IPS-20b (cell line): ENCODE data around the gene KLF7.

Experiments used
- H3K27ac ChIP-seq: one replicate; pipeline ENCODE4 v1.5.1; 2013; ENCODE audit warnings: low read length
- H3K27me3 ChIP-seq: 2 replicates; pipeline ENCODE4 v1.6.1; 2013; ENCODE audit warnings: mild to moderate bottlenecking, low read length, inconsistent platforms; ENCODE audit not compliant: insufficient read depth
- H3K36me3 ChIP-seq: 2 replicates; pipeline ENCODE4 v1.6.1; 2013; ENCODE audit warnings: low read depth, mild to moderate bottlenecking, inconsistent platforms, low read length, moderate library complexity; ENCODE audit not compliant: insufficient read depth
- H3K4me1 ChIP-seq: 2 replicates; pipeline ENCODE4 v1.6.1; 2013; ENCODE audit warnings: mild to moderate bottlenecking, control low read depth, inconsistent platforms, low read length, moderate library complexity; ENCODE audit not compliant: insufficient read depth
- H3K4me3 ChIP-seq: 2 replicates; pipeline ENCODE4 v1.5.1; 2013; ENCODE audit warnings: mild to moderate bottlenecking, low read length, inconsistent platforms
- H3K9ac ChIP-seq: 2 replicates; pipeline ENCODE4 v1.6.1; 2013; ENCODE audit warnings: low read depth, mild to moderate bottlenecking, inconsistent platforms, low read length, moderate library complexity
- H3K9me3 ChIP-seq: 2 replicates; pipeline ENCODE4 v1.6.1; 2013; ENCODE audit warnings: mild to moderate bottlenecking, low read depth, low read length, inconsistent platforms; ENCODE audit not compliant: insufficient read depth

KLF7 gene

DNA sequence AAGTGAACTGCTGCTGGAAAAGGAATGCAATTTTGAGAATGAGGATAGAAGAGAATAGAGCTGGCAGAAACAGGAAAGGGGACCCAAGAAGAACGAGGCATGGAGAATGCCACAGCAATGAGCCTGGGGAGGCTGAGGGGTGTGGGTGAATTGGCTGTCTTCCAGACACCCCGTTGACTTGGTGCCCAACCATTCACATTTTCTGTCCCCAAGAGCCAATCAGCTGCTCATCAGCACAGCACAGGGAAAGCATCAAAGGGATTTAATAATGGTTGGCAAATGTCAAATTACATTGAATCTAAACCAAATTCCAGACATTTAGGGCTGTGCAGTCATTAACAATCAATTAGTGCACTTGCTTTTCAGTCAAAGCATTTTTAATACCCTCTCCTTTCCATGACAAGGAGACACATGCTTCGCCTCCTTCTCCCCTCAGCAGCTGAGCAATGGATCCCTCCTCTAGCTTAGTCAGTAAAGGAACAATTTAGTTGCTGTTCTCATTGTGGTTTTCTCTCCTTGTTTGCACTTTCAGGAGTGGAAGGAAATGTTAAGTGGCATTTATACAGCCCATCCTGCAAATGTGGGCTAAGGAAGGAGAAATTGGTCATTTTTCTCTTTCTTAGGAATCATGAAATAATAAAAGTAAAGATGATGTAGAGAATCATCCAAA lies 98.8 kb downstream of the KLF7 start:
- Histone ChIP-seq H3K4me3 (no peak overlapping the region), H3K36me3 (no peaks in the 10 kb centered on the region), H3K9me3 (no peaks in the 10 kb centered on the region), H3K27ac (no peak overlapping the region), H3K27me3 (no peaks in the 10 kb centered on the region), H3K4me1 (no peaks in the 10 kb centered on the region), H3K9ac (no peak overlapping the region)

DNA sequence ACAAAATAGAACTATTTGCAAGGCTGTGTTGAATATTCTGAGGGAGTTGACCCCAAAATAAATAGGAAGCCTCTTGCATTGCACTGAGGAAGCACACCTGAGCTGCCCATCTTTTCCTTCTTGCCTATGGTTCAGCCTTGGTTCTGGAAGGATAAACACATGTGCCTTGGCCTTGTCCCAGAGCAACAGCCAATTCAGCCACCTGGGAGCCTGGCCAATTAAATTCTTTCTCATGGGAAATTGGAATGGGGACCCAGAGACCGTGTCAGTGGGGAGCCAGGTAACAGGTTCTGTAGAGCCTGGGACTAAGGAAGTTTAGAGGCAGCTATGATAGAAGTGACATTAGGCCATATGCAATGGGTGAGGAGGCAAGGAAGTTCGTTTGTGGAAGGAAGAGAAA lies 99.6 kb downstream of the KLF7 start:
- H3K36me3 ChIP-seq: no peaks in the 10 kb centered on the region
- H3K4me1 ChIP-seq: no peaks in the 10 kb centered on the region
- H3K4me3 ChIP-seq: no peak overlapping the region
- no peak overlapping the region for H3K27ac ChIP-seq
- H3K9ac ChIP-seq: no peak overlapping the region
- H3K9me3 ChIP-seq: no peaks in the 10 kb centered on the region
- no peaks in the 10 kb centered on the region for H3K27me3 ChIP-seq

DNA sequence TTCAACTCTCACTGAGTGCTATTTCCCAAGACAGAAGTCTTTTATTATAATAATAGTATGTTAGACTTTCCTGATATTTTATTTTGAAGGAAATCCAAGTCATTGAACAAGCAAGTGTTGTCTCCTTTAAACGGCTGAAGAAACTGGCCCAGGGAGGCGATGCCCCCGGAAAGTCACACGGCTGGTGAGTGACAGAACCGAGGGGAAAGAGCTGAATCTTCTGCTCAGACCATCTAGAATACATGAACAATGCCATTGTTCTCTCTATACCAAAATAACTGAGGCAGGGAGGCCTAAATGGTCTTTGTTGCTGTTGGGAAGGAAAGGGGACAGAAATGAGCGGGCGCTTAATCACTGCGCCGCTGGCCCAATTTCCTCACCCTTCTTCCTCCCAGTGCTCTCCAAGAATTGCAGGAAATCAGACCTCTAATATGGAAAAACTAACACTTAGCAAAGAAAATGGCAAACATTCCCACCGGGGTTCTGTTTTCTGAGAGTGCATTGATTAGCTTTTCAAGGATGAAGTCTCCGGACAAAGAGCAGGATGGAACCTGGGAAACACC lies 101.5 kb downstream of the KLF7 start:
- no peaks in the 10 kb centered on the region for H3K36me3 ChIP-seq
- H3K9me3 ChIP-seq: no peaks in the 10 kb centered on the region
- H3K9ac ChIP-seq: no peak overlapping the region
- H3K27me3 ChIP-seq: no peaks in the 10 kb centered on the region
- no peak overlapping the region for H3K4me3 ChIP-seq
- no peaks in the 10 kb centered on the region for H3K4me1 ChIP-seq
- no peak overlapping the region for H3K27ac ChIP-seq

DNA sequence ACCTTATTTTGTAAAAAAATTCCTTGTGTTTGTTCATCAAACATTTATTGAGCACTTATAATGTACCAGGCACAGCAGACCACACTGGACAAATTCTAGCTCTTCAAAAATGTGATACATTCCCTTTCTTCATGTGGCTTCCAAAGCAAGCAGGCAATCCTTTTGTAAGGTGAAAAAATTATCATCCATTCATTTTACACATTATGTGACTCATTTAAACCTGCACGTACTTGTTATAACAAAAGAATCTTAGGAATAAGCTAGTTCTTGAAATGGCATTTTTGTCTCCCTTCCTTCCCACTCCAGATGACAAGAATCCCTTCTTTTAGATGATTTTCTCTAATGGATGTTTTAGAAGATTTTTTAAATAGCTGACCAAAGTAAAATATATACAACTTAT lies 104.6 kb downstream of the KLF7 start:
- Histone ChIP-seq H3K4me3 (no peak overlapping the region), H3K27me3 (no peaks in the 10 kb centered on the region), H3K9ac (no peak overlapping the region), H3K4me1 (no peaks in the 10 kb centered on the region), H3K36me3 (no peaks in the 10 kb centered on the region), H3K27ac (no peak overlapping the region), H3K9me3 (no peaks in the 10 kb centered on the region)

DNA sequence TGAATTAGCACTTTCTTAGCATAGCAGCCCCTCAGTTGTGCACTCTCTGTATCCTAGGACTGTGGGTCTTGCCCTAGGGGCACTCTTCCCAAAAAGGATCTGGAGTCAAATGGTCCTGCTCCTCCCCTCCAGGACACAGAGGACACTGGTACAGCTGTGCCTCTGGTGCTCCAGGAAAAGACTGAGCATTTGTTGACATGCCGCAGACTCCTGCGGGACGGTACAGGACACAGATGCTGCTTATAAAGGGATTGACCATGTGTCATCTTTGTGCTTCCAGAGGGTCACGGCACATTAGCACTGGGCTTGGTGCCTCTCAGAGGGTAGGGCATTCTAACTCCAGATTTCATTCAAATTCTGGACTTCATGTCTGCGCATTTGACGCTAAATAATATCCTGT lies 110.5 kb downstream of the KLF7 start:
- no peaks in the 10 kb centered on the region for H3K9me3 ChIP-seq
- H3K27ac ChIP-seq: no peak overlapping the region
- no peaks in the 10 kb centered on the region for H3K27me3 ChIP-seq
- no peak overlapping the region for H3K9ac ChIP-seq
- no peak overlapping the region for H3K4me3 ChIP-seq
- no peaks in the 10 kb centered on the region; the same call in 1 of the 2 replicates for H3K4me1 ChIP-seq
- H3K36me3 ChIP-seq: no peaks in the 10 kb centered on the region

DNA sequence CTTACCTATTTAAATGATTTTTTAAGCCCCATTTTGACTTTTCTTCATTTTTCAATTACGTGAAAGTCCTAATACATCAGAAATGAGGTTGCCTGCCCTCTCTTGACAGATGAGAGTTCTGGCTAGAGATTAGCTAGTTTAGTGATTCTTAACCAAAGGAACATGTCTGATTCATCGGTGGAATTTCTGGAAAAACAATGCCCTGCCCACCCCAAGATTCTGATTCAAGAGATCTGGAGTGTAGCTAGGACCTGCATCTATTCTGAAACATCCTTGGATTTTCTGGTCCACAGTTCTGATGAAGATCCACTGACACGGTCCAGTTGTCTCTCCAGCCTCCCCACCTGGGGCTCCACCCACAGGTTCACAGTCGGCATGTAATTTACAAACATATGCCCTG lies 111.2 kb downstream of the KLF7 start:
- Histone ChIP-seq H3K4me3 (no peak overlapping the region), H3K27me3 (no peaks in the 10 kb centered on the region), H3K9ac (no peak overlapping the region), H3K4me1 (no peaks in the 10 kb centered on the region; the same call in none of the 2 replicates), H3K27ac (no peak overlapping the region), H3K9me3 (no peaks in the 10 kb centered on the region), H3K36me3 (no peaks in the 10 kb centered on the region)

DNA sequence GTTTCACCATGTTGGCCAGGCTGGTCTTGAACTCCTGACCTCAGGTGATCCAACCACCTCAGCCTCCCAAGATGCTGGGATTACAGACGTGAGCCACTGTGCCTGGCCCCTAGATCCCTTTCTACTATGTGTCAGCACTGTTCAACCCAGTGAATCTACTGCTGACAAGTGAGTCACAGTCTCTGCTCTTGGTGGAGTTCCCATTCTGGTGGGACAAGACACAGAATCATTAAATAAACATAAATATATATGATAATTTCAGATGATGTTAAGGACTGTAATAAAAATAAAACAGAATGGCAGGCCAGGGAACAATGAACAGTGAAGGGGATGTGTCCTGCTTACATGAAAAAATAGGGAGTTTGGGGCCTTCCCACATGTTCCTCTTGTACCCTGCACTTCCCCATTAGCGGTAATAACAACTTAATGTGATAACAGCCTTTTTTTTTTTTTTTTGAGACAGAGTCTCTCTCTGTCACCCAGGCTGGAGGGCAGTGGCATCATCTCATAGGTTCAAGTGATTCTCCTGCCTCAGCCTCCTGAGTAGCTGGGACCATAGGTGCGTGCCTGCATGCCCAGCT lies 114.3 kb downstream of the KLF7 start:
- no peaks in the 10 kb centered on the region for H3K36me3 ChIP-seq
- no peaks in the 10 kb centered on the region for H3K27me3 ChIP-seq
- no peaks in the 10 kb centered on the region for H3K9me3 ChIP-seq
- peaks cover 16% of the 10 kb centered on the region for H3K4me1 ChIP-seq
- H3K4me3 ChIP-seq: no peak overlapping the region
- no peak overlapping the region for H3K27ac ChIP-seq
- H3K9ac ChIP-seq: no peak overlapping the region

DNA sequence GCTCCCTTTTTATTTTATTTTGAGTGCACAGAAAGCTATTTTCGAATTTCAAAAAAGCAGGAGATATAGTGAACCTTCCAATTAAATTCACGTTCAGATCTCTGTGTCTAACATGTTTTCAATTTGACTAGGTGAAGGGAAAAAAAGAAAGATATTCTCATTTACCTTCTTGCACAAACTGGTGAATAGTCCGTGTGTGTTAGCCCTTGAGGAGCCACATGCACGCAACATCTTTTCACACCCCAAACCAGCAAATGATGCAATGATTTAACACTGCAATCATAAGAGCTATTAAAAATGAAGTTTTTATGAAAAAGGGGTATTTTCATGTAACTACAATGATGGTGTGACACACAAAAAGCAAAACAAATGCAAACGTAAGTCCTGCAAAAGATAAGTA lies 116.6 kb downstream of the KLF7 start:
- Histone ChIP-seq H3K36me3 (no peaks in the 10 kb centered on the region), H3K27me3 (no peaks in the 10 kb centered on the region), H3K9ac (no peak overlapping the region), H3K9me3 (no peaks in the 10 kb centered on the region), H3K27ac (no peak overlapping the region), H3K4me1 (peaks cover 16% of the 10 kb centered on the region), H3K4me3 (no peak overlapping the region)

DNA sequence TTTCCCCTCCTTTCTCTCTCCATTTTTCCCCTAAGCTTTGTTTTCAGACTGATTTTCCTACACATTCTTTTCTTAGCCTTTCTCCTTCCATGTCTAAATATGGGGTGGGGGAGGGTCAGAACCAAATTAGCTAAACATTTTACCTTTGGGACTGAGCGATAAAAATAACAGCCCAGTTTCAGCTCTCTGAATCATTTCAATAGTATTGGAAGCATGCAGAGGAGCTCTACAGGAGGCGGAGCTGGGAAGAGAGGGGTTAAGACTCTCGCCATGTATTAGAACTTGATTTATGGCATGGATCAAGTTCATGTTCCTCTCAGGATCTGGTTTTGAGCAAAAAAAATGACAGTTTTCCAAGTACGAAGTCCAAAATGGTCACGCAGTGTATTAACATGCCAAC lies 117.3 kb downstream of the KLF7 start:
- H3K27ac ChIP-seq: no peak overlapping the region
- peaks cover 16% of the 10 kb centered on the region for H3K4me1 ChIP-seq
- H3K27me3 ChIP-seq: no peaks in the 10 kb centered on the region
- no peaks in the 10 kb centered on the region for H3K36me3 ChIP-seq
- no peak overlapping the region for H3K4me3 ChIP-seq
- H3K9me3 ChIP-seq: no peaks in the 10 kb centered on the region
- no peak overlapping the region for H3K9ac ChIP-seq

DNA sequence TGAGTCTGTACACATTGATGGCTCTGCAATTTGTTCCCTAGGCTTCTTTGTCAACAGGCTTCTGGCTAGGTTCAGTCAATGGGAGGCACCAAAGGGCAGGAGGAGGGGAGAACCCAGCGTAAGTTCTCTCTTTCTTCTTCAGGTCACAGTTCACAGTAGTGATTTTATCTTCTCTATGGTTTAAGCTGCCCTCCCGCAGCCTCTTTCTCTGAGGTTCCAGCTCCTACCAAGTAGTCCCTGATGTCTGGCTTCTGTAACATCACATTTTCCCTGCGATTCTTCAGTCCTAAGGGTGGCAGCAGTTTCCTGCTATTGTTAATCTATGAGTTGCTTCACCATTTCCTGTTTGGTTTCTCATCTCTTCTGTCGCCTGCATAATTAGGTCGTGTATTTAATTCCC lies 119.0 kb downstream of the KLF7 start:
- Histone ChIP-seq H3K4me1 (peaks cover 22% of the 10 kb centered on the region), H3K27ac (no peak overlapping the region), H3K4me3 (no peak overlapping the region), H3K9me3 (no peaks in the 10 kb centered on the region), H3K9ac (no peak overlapping the region), H3K27me3 (no peaks in the 10 kb centered on the region), H3K36me3 (no peaks in the 10 kb centered on the region)

DNA sequence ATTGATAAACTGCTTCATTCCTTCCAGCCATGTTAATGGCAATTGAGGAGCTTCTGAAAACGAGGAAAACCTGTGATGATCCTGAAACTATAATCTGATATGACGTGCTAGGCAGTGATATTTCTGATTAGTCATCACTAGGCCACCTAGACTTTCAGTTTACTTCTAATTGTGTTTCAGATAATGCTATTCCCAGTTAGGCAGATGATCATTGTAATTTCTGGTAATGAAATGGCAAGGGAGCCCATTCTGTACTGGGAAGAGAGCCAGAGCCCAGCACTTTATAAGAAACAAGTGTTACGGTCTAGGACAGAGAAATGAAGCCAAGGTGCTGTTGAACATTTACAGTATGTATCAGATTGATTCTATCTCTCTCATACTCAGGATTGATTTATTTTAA lies 120.2 kb downstream of the KLF7 start:
- Histone ChIP-seq H3K27me3 (no peaks in the 10 kb centered on the region), H3K9ac (no peak overlapping the region), H3K9me3 (no peaks in the 10 kb centered on the region), H3K36me3 (no peaks in the 10 kb centered on the region), H3K4me1 (peaks cover 26% of the 10 kb centered on the region), H3K27ac (no peak overlapping the region), H3K4me3 (no peak overlapping the region)
